A673 (cell line): ENCODE results near the gene RFT1.

Source experiments
- CTCF ChIP-seq: fragments of 300-800, 200-600 bp; sonication (generic); conservative IDR thresholded peaks from 2 replicates; pipeline ENCODE4 v1.5.1; 2017; ENCODE audit warnings: low read depth, mild to moderate bottlenecking, antibody characterized with exemption, low read length, moderate library complexity, mixed read lengths
- EZH2 ChIP-seq: fragments of 200-600 bp; sonication (generic); IDR thresholded peaks from 2 replicates; pipeline ENCODE4 v1.6.1; 2017; ENCODE audit warnings: borderline replicate concordance, low read depth, mild to moderate bottlenecking, mixed read lengths, antibody characterized with exemption, low read length; ENCODE audit not compliant: poor library complexity, severe bottlenecking

- TF ChIP-seq CTCF (no peak), EZH2 (no peak)
Observed at GRCh38 chr3:53153264-53153823, 23.1 kb upstream of the RFT1 start.
